ENCODE data around the gene ICE2. TPM values are rescaled to one million over a fixed set of nuclear protein-coding genes. Genes with fewer than 3 reads are reported as not detected.
A peak's percentile ranks its signal among the peaks of the same experiment; 100 is the strongest.

The ICE2 gene
- total and polyA plus RNA-seq, 4 donors = 10.0 to 67.5 (median 23.6) TPM

DNA sequence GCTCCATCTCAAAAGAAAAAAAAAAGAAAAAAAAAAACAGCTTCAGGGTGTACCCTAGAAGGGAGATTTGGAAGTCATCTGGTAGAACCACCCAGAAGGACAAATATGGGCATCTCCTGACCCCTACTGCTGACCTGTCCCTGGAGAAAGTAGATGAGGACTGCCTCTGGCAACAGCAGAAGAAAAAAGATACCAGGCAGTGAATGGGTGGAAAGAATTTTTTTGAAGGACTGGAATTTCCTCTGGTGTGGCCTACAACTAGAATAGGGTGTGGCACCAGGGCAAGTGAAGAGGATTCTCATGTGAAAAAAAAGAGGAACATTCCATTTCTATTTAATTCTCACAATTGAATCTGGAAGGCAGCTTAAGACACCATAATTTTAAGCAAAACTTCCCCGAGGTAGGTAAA is 84.2 kb downstream of the ICE2 start:
- Histone ChIP-seq H3K27ac (ENCODE audit: low read depth in 1 of 2, low read length in 1 of 2) (peak overlapping the region; percentile 80 to 88), H3K4me1 (ENCODE audit: control insufficient read depth in 5 of 5, insufficient read depth in 5 of 5, low read length in 5 of 5) (peaks cover 25 to 76% (median 46%) of the 10 kb centered on the region in 5 donors), H3K9me3 (ENCODE audit: control insufficient read depth in 4 of 4, insufficient read depth in 3 of 4, low read length in 3 of 4) (no peaks in the 10 kb centered on the region), H3K27me3 (ENCODE audit: control insufficient read depth in 3 of 3, insufficient read depth in 3 of 3, low read length in 2 of 3) (no peaks in the 10 kb centered on the region), H3K9ac (ENCODE audit: insufficient read depth in 1 of 2, low read length in 2 of 2) (peak overlapping the region in 1 of 2 donors; percentile 16), H3K4me3 (no peak overlapping the region), H3K36me3 (ENCODE audit: control insufficient read depth in 4 of 4, insufficient read depth in 4 of 4, low read length in 4 of 4) (peaks cover 0 to 14% (median 6%) of the 10 kb centered on the region in 4 donors)
- 49 to 52% methylated on average over 1 of the region's 1 CpG for WGBS, 2 donors
- TF ChIP-seq, protein P1, sequence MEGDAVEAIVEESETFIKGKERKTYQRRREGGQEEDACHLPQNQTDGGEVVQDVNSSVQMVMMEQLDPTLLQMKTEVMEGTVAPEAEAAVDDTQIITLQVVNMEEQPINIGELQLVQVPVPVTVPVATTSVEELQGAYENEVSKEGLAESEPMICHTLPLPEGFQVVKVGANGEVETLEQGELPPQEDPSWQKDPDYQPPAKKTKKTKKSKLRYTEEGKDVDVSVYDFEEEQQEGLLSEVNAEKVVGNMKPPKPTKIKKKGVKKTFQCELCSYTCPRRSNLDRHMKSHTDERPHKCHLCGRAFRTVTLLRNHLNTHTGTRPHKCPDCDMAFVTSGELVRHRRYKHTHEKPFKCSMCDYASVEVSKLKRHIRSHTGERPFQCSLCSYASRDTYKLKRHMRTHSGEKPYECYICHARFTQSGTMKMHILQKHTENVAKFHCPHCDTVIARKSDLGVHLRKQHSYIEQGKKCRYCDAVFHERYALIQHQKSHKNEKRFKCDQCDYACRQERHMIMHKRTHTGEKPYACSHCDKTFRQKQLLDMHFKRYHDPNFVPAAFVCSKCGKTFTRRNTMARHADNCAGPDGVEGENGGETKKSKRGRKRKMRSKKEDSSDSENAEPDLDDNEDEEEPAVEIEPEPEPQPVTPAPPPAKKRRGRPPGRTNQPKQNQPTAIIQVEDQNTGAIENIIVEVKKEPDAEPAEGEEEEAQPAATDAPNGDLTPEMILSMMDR (IDR thresholded peaks at IDR 0.05; ENCODE audit: control extremely low read depth, extremely low read depth) = no peak
- ATAC-seq (ENCODE audit: insufficient read depth, low FRiP score) (no peak), DNase-seq (no peak)

DNA sequence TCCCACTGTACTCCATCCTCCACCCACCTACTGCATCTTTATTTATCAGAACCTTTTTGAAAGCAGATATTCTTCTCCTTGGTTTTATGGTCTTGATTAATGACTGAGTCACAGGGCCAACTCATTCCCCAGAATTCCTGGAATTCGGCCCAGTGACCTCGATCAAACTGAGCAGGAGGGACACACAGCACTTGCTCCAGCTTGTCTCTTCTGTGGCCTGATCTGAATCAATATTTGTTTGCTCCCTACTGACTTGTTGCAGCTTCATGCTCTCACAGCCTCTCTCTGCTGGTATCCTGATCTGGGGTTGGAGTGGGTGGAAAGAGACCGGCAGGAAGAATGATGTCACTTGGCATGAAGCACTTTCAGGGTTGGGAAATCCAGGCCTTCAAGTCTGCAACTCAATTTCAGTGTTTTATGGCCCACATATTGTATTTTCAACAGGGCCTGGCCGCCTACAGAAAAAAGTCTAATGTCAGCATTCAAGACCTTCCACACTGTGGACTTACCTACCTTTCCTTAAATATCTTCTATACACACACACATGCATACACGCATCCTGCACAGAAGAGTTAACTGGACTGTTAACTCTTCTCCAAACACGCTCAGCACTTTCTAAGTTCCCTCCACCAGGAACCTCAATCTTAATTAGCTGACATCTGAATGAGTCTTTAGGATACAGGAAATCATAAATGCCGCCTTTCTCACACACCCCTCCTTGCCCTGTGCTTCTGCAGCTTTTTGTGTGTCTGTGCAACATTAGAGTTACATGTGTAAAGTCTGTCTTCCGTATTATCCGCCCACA is 85.8 kb downstream of the ICE2 start:
- 27 to 61% methylated on average over 9 of the region's 9 CpGs for WGBS, 2 donors
- H3K27me3 ChIP-seq (ENCODE audit: control insufficient read depth in 3 of 3, insufficient read depth in 3 of 3, low read length in 2 of 3) = no peaks in the 10 kb centered on the region
- H3K36me3 ChIP-seq (ENCODE audit: control insufficient read depth in 4 of 4, insufficient read depth in 4 of 4, low read length in 4 of 4) = peaks cover 0 to 14% (median 7%) of the 10 kb centered on the region in 4 donors
- no peak overlapping the region for H3K4me3 ChIP-seq
- TF ChIP-seq, protein P1 (IDR thresholded peaks at IDR 0.05; ENCODE audit: control extremely low read depth, extremely low read depth) = no peak
- peak overlapping the region; percentile 58 to 87 for H3K9ac ChIP-seq (ENCODE audit: insufficient read depth in 1 of 2, low read length in 2 of 2)
- no peaks in the 10 kb centered on the region for H3K9me3 ChIP-seq (ENCODE audit: control insufficient read depth in 4 of 4, insufficient read depth in 3 of 4, low read length in 3 of 4)
- peak; percentile 85 to 97 (median 95) for DNase-seq
- H3K4me1 ChIP-seq (ENCODE audit: control insufficient read depth in 5 of 5, insufficient read depth in 5 of 5, low read length in 5 of 5) = peaks cover 29 to 70% (median 46%) of the 10 kb centered on the region in 5 donors
- H3K27ac ChIP-seq (ENCODE audit: low read depth in 1 of 2, low read length in 1 of 2) = peak overlapping the region; percentile 80 to 88
- ATAC-seq (ENCODE audit: insufficient read depth, low FRiP score) = peak; percentile 6

- H3K27ac ChIP-seq (ENCODE audit: low read depth in 1 of 2, low read length in 1 of 2) = peak overlapping the region; percentile 80 to 88
- no peak overlapping the region for H3K4me3 ChIP-seq
- TF ChIP-seq, protein P1 (IDR thresholded peaks at IDR 0.05; ENCODE audit: control extremely low read depth, extremely low read depth) = no peak
- DNase-seq (peak; percentile 69 to 84 (median 79)), ATAC-seq (ENCODE audit: insufficient read depth, low FRiP score) (no peak)
- H3K36me3 ChIP-seq (ENCODE audit: control insufficient read depth in 4 of 4, insufficient read depth in 4 of 4, low read length in 4 of 4) = peaks cover 0 to 14% (median 7%) of the 10 kb centered on the region in 4 donors
- no peaks in the 10 kb centered on the region for H3K27me3 ChIP-seq (ENCODE audit: control insufficient read depth in 3 of 3, insufficient read depth in 3 of 3, low read length in 2 of 3)
- H3K4me1 ChIP-seq (ENCODE audit: control insufficient read depth in 5 of 5, insufficient read depth in 5 of 5, low read length in 5 of 5) = peaks cover 29 to 70% (median 46%) of the 10 kb centered on the region in 5 donors
- H3K9me3 ChIP-seq (ENCODE audit: control insufficient read depth in 4 of 4, insufficient read depth in 3 of 4, low read length in 3 of 4) = no peaks in the 10 kb centered on the region
- WGBS, 2 donors = 22 to 46% methylated on average over 3 of the region's 3 CpGs
- peak overlapping the region in 1 of 2 donors; percentile 80 for H3K9ac ChIP-seq (ENCODE audit: insufficient read depth in 1 of 2, low read length in 2 of 2)
Measured at GRCh38 chr15:60392601-60392985, 86.3 kb downstream of the ICE2 start.

Measured in lung (tissue), 12 donors.